GM19240 (cell line): ENCODE data around the gene NR2F6.

ENCODE experiments used
- DNase-seq: peaks from one replicate; pipeline ENCODE4 v3.0.0; 2011; ENCODE audit warnings: low spot score; ENCODE audit not compliant: insufficient read length

NR2F6 gene

GRCh38 chr19:17264641-17264979 lies 18.9 kb upstream of the NR2F6 start, which contains the start of gene USHBP1:
Gene USHBP1 (minus strand): TSS chr19:17264745. CDS start chr19:17264299, 446 bp downstream.
- no peak for DNase-seq

DNA sequence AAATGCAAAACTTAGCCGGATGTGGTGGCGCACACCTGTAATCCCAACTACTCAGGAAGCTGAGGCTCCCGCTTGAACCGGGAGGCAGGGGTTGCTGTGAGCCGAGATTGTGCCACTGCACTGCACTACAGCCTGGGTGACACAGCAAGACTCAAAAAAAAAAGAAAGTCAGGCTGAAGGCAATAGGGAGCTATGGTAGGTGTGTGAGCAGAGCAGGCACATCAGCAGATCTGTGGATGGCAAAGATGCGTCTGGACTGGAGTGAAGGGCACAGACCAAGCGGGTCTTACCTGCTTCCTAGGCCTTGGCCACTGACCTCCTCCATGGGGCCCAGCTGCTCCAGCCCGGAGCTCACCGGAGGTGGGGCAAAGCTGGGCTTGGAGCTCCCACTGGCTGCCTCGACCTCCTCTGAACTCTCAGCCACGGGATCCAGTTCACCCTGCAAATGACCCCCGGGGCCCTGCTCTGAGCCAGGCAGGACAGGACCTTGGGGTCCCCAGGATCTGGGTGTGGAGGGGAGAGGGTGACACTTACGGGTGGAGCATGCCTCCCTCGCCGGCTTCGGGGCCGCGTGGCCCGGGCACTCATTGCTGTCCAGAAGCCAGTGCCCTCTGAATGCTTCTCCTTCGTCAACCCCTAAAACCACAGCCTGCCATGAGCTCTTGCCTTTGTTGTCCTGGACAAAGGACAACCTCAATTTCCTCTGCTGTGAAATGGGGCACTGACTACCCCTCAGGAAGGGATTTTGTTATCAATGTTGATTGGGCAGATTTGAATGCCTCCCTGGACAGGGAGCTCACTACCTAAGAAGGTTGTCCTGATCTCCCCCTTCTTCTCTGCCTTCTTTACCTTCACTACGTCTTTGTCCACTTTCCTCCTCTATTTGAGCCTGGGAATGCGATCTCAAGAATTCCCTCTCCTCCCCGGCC lies 18.3 kb upstream of the NR2F6 start:
- DNase-seq, result no peak

GRCh38 chr19:17262557-17262956 lies 16.8 kb upstream of the NR2F6 start:
- DNase-seq, result no peak

GRCh38 chr19:17260842-17261325 lies 15.2 kb upstream of the NR2F6 start:
- DNase-seq, result peak; percentile 97

DNA sequence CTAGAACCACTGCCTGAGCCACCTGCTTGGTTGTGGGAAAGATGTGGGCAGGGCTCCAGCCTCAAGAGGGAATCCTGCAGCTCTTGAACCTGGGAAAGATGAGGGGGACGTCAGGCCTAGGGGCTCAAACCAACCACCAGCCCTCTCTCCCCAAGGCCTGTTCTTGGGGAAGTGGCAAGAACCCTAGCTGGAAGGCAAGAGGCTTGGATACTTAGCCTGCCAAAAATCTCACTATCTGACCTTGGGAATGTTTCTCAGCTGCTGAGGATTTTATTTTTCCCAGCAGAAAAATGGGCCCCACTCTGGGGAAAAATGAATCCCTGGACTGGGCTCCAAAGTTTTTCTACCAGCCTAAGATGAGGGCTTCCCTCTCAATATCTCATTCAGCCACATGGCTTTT lies 14.2 kb upstream of the NR2F6 start:
- DNase-seq, result no peak

DNA sequence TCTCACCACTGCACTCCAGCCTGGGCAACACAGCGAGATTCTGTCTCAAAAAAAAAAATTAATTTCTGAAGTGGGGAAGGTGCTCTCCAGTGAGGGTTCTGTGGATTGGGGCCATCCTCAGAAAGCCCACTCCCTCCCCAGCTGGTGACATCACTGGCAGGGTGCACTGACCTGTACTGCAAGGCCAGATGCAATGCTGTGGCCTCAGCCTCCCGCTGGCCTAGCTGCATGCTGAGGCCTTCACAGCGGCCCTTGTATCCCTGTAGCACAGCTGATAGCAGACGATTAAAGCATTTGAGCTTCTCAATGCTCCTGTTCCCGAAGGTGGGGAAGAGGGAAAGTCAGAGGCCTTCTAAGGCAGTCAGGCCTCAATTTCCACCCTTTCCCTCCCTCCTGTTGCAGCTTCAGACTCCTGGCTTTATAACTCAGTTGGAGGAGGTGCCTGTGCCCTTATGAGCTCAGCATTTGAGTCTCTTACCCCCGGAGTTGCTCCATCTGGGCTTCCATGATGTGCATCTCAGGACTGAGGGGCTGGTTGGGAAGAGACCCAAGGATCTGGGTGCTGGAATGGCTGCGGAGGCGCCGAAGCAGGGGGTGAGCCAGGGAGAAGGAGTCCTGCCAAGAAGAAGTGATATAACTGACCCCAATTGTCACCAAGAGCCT lies 13.5 kb upstream of the NR2F6 start:
- no peak for DNase-seq

GRCh38 chr19:17256130-17256529 lies 10.4 kb upstream of the NR2F6 start:
- no peak for DNase-seq

DNA sequence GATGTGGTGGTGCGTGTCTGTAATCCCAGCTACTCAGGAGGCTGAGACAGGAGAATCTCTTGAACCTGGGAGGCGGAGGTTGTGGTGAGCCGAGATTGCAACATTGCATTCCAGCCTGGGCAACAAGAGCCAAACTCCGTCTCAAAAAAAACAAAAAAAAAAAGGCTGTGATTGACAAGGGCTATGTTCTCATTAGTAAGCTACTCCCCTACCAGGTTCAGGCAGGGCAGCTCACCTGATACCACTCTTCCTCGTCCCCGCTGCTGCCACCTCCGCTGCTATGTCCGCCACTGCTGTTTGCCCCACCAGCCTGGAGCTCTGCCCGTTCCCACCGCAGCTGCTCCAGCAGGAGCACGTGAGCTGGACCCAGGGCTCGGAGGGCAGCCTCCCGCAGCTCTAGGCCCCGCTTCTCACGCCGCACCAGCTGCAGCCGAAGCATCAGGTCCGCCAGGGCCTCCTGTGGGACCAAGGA lies 9.5 kb upstream of the NR2F6 start:
- no peak for DNase-seq

GRCh38 chr19:17254636-17255035 lies 8.9 kb upstream of the NR2F6 start:
- no peak for DNase-seq

- DNase-seq, result no peak
These were observed 4.3 kb upstream of the NR2F6 start for GRCh38 chr19:17249887-17250548.

- DNase-seq, result no peak
These were observed 2.5 kb upstream of the NR2F6 start for GRCh38 chr19:17248011-17248776.

DNA sequence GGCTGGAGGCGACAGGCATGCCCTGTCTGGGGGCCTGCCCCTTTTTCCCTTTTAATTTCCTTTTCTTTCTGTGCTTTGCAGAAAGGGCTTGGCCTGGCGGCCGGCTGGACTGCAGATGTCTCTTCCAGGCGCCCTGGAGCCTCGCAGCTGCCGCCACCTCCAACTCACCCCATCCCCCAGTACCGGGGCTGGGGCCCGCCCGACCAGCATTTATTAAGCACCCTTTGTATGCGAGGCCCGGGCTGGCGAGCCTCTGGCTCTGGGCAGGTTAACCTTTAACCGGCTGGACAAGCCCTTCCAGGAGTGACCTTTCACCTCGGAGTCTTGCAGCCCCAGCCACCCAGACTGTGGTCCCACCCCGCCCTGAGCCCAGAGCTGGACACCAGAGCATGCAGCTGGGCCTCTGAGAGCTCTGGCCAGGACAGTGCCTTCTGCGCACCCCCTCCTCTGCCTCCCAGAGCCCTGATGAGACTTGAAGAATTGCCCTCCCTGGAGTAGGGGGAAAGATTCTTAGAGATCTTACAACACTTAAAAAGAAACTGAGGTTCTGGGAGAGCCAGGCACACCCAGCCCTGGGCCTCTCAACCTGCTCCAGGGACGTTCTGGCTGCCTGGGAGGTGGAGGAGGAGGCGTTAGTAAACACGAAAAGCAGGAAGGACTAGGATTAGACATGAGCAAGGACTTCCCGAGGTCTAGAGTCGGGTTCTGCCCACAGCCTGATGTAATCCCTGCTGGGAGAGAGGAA lies 1.1 kb upstream of the NR2F6 start:
- DNase-seq, result no peak

DNA sequence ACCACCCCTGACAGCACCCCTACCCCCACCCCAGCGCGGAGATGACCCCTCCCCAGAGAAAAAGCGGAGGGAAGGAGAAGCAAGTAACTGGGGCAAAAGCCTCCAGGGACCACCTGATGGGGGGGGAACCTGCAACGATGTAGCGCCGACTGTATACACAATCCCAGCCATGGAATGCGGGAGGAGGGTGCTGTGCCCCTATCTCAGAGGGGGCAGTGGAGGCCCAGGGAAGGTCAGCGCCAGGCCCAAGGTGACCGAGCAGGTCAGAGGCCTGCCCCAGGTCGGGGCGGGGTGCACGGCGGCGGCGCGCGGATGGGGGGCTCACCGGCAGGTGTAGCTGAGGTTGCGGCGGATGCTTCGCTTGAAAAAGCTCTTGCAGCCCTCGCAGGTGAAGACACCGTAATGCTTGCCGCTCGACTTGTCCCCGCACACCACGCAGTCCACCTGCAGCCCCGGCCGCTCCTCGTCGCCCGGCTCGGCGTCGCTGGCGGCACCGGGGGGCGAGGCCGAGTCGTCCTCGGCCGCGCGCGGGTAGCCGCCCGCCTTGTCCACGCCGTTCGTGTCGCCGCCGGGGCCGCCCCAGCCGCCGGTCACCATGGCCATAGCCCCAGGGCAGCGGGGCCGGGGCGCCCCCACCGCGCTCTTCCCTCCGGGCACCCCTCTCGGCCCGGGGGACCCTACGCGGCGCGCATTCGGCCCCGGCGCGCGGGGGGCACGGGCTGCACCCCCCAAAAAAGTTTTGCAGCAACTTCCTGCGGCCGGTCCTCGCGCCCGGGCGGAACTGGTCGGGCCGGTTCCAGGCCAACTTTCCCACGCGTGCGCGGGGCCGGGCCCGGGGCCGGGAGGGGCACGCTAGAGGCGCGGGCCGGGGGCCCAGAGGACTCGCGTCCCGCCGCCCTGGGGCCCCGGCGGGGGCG lies 843 bp downstream of the NR2F6 start:
- DNase-seq, result no peak

DNA sequence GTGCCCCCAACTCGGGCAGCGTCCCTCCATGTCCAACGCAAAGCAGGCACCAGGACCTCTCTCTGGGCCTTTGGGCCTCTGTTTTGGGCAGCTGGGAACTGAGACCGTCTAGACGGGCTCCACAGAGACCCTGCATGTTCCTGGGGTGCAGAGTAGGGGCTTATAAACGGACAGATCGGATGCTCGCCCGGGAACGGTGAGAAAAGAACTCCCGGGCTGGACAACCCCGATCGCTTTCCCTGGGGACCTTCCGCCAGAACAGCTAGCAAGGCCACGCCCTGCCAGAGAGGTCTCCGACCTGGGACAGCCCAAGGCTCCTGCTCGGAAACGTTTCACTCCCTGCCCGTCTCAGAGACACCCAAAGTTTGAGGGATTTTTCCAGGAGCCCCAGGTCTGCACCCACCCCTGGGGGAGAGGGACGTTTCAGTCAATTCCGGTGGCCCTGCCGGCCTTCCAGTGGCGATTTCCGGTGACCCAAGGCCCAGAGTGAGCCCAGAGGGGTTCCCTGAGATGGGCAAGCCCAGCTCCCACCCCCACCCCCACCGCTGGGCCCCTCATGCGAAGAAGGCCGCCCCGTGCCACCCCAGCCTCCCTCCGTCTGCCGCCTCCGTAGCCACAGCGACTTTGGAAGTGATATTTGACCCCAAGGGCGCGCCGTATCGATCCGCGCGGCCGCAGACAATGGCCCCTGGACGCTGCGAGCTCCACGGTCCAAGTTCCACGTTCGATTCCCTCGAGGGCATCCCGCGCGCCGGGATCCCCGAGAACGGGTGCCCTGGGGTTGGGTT lies 1.7 kb downstream of the NR2F6 start:
- DNase-seq, result no peak

DNA sequence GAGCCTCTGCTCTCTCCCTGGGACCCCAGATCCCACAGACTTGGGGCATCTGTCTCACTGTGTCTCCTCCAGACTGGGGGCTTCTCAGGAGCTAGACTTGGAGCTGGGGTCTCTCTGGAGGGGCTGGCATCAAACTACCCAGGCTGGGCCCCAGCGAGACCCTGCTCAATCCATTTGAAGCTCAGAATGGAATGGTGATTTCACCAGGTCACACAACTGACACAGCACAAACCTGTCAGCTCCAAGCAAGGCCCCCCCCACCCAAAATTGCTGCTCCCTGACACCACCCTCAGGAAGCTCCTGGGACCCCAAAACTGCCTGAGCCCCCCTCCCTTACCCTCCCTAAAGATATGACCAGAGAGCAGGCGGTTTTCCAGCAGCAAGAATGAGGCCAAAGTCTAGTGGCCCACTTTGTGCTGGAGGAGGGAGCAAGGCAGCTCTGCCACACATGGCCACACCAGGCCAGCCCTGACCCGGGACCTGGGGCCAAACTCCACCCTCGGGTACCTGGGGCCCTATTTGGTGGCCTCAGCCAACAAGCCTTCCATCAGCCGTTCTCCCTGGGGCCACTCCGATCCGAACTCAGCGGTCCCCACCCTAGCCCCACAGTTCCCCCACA lies 2.4 kb downstream of the NR2F6 start:
- no peak for DNase-seq

DNA sequence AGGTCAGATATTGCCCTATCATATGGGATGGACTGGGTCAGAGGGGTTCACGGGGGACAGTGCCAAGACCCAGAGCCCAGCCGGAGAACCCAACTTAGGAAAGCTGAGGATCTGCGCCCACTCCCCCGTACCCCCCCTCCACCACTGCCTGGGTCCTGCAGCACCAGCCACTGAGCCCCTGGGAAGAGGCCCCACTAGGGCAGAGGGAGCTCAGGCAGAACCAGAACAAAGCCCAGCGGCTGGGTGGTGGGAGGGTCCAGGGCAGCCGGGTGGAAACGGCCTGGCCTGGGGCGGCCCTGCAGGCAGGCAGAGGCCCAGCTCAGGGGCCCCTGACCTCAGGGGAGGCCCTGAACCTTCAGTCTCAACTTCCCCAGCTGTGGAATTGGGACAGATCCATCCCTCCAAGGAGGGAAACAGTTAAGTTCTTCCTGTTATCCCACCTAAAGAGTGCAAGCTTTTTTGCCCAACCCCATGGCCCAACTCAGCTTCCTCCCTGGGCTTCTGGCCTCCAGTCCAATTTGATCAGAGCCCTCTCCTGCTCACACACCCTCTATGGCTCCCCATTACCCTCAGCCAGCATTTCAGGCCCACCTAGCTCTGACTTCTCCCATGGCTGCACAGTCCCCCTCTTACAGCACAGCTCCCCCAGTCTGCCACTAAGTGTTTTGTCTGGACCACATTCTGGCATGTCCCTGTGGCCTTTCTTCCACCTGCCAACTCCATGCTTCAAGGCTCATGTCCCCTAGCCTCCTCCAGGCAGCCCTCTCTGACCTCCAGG lies 3.1 kb downstream of the NR2F6 start:
- DNase-seq, result no peak

DNA sequence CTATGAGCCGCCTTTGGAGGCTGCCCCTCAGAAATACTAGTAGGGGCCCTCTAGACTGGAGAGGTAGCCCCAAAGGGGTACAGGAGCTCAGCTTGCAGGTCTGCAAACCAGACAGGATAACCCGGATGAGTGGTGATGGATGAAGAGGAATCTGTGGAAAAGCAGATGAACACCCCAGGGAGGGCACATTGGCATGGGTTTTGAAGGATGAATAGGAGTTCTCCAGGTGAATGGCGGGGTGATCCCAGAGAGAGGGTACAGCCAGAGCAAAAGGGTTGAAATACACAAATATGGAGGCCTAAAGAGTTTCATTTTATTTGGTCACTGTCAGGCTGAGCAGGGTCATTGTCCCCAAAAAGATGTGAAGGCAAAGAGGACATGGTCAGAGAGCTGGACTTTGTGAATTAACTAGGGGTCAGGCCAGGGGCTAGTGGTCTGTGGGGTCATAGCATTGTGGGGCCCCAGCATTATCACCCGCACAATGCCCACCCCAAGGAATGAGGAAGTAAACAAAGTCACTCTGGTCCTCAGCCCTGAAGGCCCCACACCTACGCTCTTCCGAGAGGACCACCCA lies 4.8 kb downstream of the NR2F6 start:
- DNase-seq, result no peak
